Activated CD4-positive, alpha-beta T cell treated with anti-CD3 and anti-CD28 coated beads, Interleukin-2, amount 50 U/mL, for 24 hours (primary cell): Measurements from ENCODE around the gene GLT6D1.
"Not testable (repeated sequence)": the region's sequence is repeated elsewhere in the genome, so short reads cannot be mapped to it uniquely, and the experiment has no call there.

Experiments
- DNase-seq, 2 donors: peaks; one replicate each; pipeline ENCODE4 v3.0.0-alpha.2; 2020; ENCODE audit warnings: low read depth in 1 of 2, low spot score in 1 of 2

Gene GLT6D1

GRCh38 chr9:135665795-135666189 is 26.5 kb upstream of the GLT6D1 start:
- DNase-seq, result no peak

- DNase-seq, result no peak
These were observed 25.8 kb upstream of the GLT6D1 start for GRCh38 chr9:135664801-135665794.

GRCh38 chr9:135664266-135664665 is 24.9 kb upstream of the GLT6D1 start:
- no peak for DNase-seq

- no peak for DNase-seq
These were observed 24.5 kb upstream of the GLT6D1 start for GRCh38 chr9:135663857-135664256.

- no peak for DNase-seq
These were observed 24.1 kb upstream of the GLT6D1 start for GRCh38 chr9:135663451-135663770.

GRCh38 chr9:135662758-135663450 is 23.6 kb upstream of the GLT6D1 start, which contains the start of gene LCN9:
Gene LCN9 (plus strand): TSS chr9:135663309. CDS start chr9:135663322, 13 bp downstream.
- no peak for DNase-seq

GRCh38 chr9:135661816-135662560 is 22.6 kb upstream of the GLT6D1 start:
- no peak for DNase-seq

- no peak for DNase-seq
These were observed 21.1 kb upstream of the GLT6D1 start for GRCh38 chr9:135660407-135660806.

GRCh38 chr9:135659252-135659651 is 19.9 kb upstream of the GLT6D1 start:
- no peak for DNase-seq

GRCh38 chr9:135657416-135657815 is 18.1 kb upstream of the GLT6D1 start:
- DNase-seq, result no peak

GRCh38 chr9:135655317-135655716 is 16.0 kb upstream of the GLT6D1 start:
- DNase-seq, result no peak

- DNase-seq, result no peak
These were observed 11.1 kb upstream of the GLT6D1 start for GRCh38 chr9:135650408-135650807.

GRCh38 chr9:135649508-135649907 is 10.2 kb upstream of the GLT6D1 start:
- DNase-seq, result no peak

- no peak for DNase-seq
These were observed 9.4 kb upstream of the GLT6D1 start for GRCh38 chr9:135648494-135649410.

- no peak for DNase-seq
These were observed 8.5 kb upstream of the GLT6D1 start for GRCh38 chr9:135647884-135648283.

- no peak for DNase-seq
These were observed 5.4 kb upstream of the GLT6D1 start for GRCh38 chr9:135644631-135645218.

- no peak for DNase-seq
These were observed 2.4 kb upstream of the GLT6D1 start for GRCh38 chr9:135641745-135642144.

- DNase-seq, result no peak
These were observed 1.7 kb upstream of the GLT6D1 start for GRCh38 chr9:135641047-135641446.

GRCh38 chr9:135636930-135637530 is 2.3 kb downstream of the GLT6D1 start:
- DNase-seq, result not testable (repeated sequence)

- no peak for DNase-seq
These were observed 6.5 kb downstream of the GLT6D1 start for GRCh38 chr9:135632841-135633240.
